IMR-90 (cell line): ENCODE results near the gene ADRA1B. TPM values are rescaled to one million over a fixed set of nuclear protein-coding genes. Genes with fewer than 3 reads are reported as not detected.

Source experiments
- ATAC-seq: fragments of 200-7000 bp; cut with Tn5 transposase; 2 replicates; pipeline ENCODE4 v1.9.1; 2020; ENCODE audit warnings: low read depth, mild to moderate bottlenecking, moderate library complexity
- BruUV-seq: library from RNA; stranded (reverse); fragments of 400-500 nt; replicated peaks from 2 replicates; lab custom pipeline; 2021; lab: Mats Ljungman, UMichigan
- CTCF ChIA-PET: fragments of 300-600 bp; formaldehyde crosslinking; extraction: SDS; loops from one replicate; lab custom pipeline; 2021; ENCODE audit warnings: antibody characterized with exemption; lab: Yijun Ruan, JAX
- POLR2A ChIA-PET: fragments of 300-600 bp; sonication (Branson Sonifier 250); formaldehyde crosslinking; loops from one replicate; lab custom pipeline; 2022; ENCODE audit warnings: antibody characterized with exemption; ENCODE audit not compliant: unreplicated experiment; lab: Charles Lee
- DNase-seq: peaks from one replicate; pipeline ENCODE4 v3.0.0; 2013
- H2AFZ ChIP-seq: replicated peaks from 2 replicates; pipeline ENCODE3; 2013; ENCODE audit warnings: low read length, mild to moderate bottlenecking; ENCODE audit not compliant: poor library complexity
- H2AK5ac ChIP-seq: 2 replicates; pipeline ENCODE4 v1.6.1; 2013; ENCODE audit warnings: low read depth, low read length, inconsistent platforms
- H2AK9ac ChIP-seq: replicated peaks from 2 replicates; pipeline ENCODE3; 2013; ENCODE audit warnings: mild to moderate bottlenecking, low read depth, low read length, moderate library complexity; ENCODE audit not compliant: poor library complexity
- H2BK120ac ChIP-seq: 2 replicates; pipeline ENCODE4 v1.6.1; 2013; ENCODE audit warnings: low read depth, low read length, inconsistent platforms
- H2BK15ac ChIP-seq: 3 replicates; pipeline ENCODE4 v1.6.1; 2013; ENCODE audit warnings: low read depth, low read length, inconsistent platforms
- H2BK20ac ChIP-seq: 2 replicates; pipeline ENCODE4 v1.6.1; 2013; ENCODE audit warnings: low read depth, mild to moderate bottlenecking, inconsistent platforms, low read length, moderate library complexity
- H2BK5ac ChIP-seq: 2 replicates; pipeline ENCODE4 v1.6.1; 2013; ENCODE audit warnings: mild to moderate bottlenecking, low read depth, low read length, inconsistent platforms; ENCODE audit not compliant: poor library complexity, severe bottlenecking
- H3K14ac ChIP-seq: replicated peaks from 2 replicates; pipeline ENCODE4 v1.6.1; 2013; ENCODE audit warnings: low read depth, low read length, inconsistent platforms
- H3K18ac ChIP-seq: 2 replicates; pipeline ENCODE4 v1.6.1; 2013; ENCODE audit warnings: low read depth, low read length, control low read depth
- H3K23ac ChIP-seq: 2 replicates; pipeline ENCODE4 v1.6.1; 2013; ENCODE audit warnings: low read depth, low read length, inconsistent platforms
- H3K27ac ChIP-seq: 2 replicates; pipeline ENCODE4 v1.5.1; 2013; ENCODE audit warnings: mild to moderate bottlenecking, control low read depth, low read length; ENCODE audit not compliant: insufficient read depth
- H3K27me3 ChIP-seq: 2 replicates; pipeline ENCODE4 v1.6.1; 2013; ENCODE audit warnings: low read length; ENCODE audit not compliant: control insufficient read depth, insufficient read depth
- H3K36me3 ChIP-seq: 2 replicates; pipeline ENCODE4 v1.6.1; 2013; ENCODE audit warnings: low read length, mixed read lengths; ENCODE audit not compliant: control insufficient read depth, insufficient read depth
- H3K4ac ChIP-seq: 2 replicates; pipeline ENCODE4 v1.6.1; 2013; ENCODE audit warnings: low read depth, low read length, inconsistent platforms
- H3K4me1 ChIP-seq: 2 replicates; pipeline ENCODE4 v1.6.1; 2013; ENCODE audit warnings: low read length, mixed read lengths; ENCODE audit not compliant: control insufficient read depth, insufficient read depth
- H3K4me2 ChIP-seq: 2 replicates; pipeline ENCODE4 v1.6.1; 2013; ENCODE audit warnings: low read depth, mild to moderate bottlenecking, control low read depth, low read length, moderate library complexity
- H3K4me3 ChIP-seq: 2 replicates; pipeline ENCODE4 v1.5.1; 2013; ENCODE audit warnings: low read depth, mild to moderate bottlenecking, control low read depth, low read length, moderate library complexity; ENCODE audit not compliant: insufficient read depth
- H3K56ac ChIP-seq: 2 replicates; pipeline ENCODE4 v1.6.1; 2013; ENCODE audit warnings: low read length, inconsistent platforms; ENCODE audit not compliant: insufficient read depth; ENCODE audit errors: extremely low read depth
- H3K79me1 ChIP-seq, 2 experiments: 2 replicates each; pipeline ENCODE4 v1.6.1; 2013; ENCODE audit warnings: low read length in 2 of 2, inconsistent platforms in 1 of 2, low read depth in 1 of 2
- H3K9ac ChIP-seq: 2 replicates; pipeline ENCODE4 v1.6.1; 2013; ENCODE audit warnings: low read depth, low read length, control low read depth
- H3K9me1 ChIP-seq: 2 replicates; pipeline ENCODE4 v1.6.1; 2013; ENCODE audit warnings: low read length, inconsistent platforms; ENCODE audit not compliant: insufficient read depth
- H3K9me3 ChIP-seq: 2 replicates; pipeline ENCODE4 v1.6.1; 2013; ENCODE audit warnings: low read length; ENCODE audit not compliant: control insufficient read depth, insufficient read depth
- H4K20me1 ChIP-seq: 2 replicates; pipeline ENCODE4 v1.6.1; 2013; ENCODE audit warnings: low read length, inconsistent platforms; ENCODE audit not compliant: insufficient read depth
- H4K5ac ChIP-seq: 2 replicates; pipeline ENCODE4 v1.6.1; 2013; ENCODE audit warnings: mild to moderate bottlenecking, low read depth, low read length, control low read depth
- H4K8ac ChIP-seq, 2 experiments: 2 replicates each; pipeline ENCODE4 v1.6.1; 2013; ENCODE audit warnings: low read depth in 2 of 2, low read length in 2 of 2, control low read depth in 1 of 2, inconsistent platforms in 1 of 2
- H4K91ac ChIP-seq: 2 replicates; pipeline ENCODE4 v1.6.1; 2013; ENCODE audit warnings: low read depth, low read length, inconsistent platforms; ENCODE audit not compliant: insufficient read depth
- BHLHE40 ChIP-seq: fragments of 150-350 bp; IDR thresholded peaks from 2 replicates; pipeline ENCODE4 v1.6.1; 2016; ENCODE audit warnings: mild to moderate bottlenecking, low read depth, low read length
- CEBPB ChIP-seq: IDR thresholded peaks from 2 replicates; pipeline ENCODE4 v1.6.1; 2012; ENCODE audit warnings: low read depth, low read length, improper control_type of control experiment
- CHD1 ChIP-seq: IDR thresholded peaks from 2 replicates; pipeline ENCODE4 v1.6.1; 2012; ENCODE audit warnings: low read depth, low read length, improper control_type of control experiment
- POLR2A ChIP-seq: IDR thresholded peaks from 2 replicates; pipeline ENCODE4 v1.6.1; 2012; ENCODE audit warnings: mild to moderate bottlenecking, low read depth, low read length
- WGBS, 2 experiments: methylation state at CpG; one replicate each; pipeline versions ENCODE4 v1.1.5 to v1.1.7; 2013; ENCODE audit warnings: missing lambda C conversion rate in 2 of 2; ENCODE audit not compliant: insufficient read length in 1 of 2; ENCODE audit errors: extremely low coverage in 2 of 2; 5-methylcytosine and 5-hydroxymethylcytosine counted together
- dilution Hi-C: fragments of 300-500 bp; cut with HindIII; formaldehyde crosslinking; loops from one replicate; pipeline ENCODE4 v1.14.3; 2018; ENCODE audit warnings: low sequenced_read_pairs; ENCODE audit not compliant: unreplicated experiment
- in situ Hi-C: fragments of 300-500 bp; cut with MboI; formaldehyde crosslinking; loops from 3 replicates; pipeline ENCODE4 v1.14.3; 2019; ENCODE audit warnings: low sequenced_read_pairs, inconsistent platforms, mixed read lengths
- intact Hi-C: fragments of 100-400 bp; cut with micrococcal nuclease; formaldehyde crosslinking; loops from 2 replicates; pipeline ENCODE4 v1.10.0; 2022
- polyA plus RNA-seq, 3 experiments: library from polyadenylated mRNA; depleted of rRNA; stranded (reverse); fragments of >200 nt; gene quantifications; 2 replicates each; pipeline ENCODE4 v1.2.3, GENCODE V29; 2012; ENCODE audit warnings: low replicate concordance in 1 of 3
- total RNA-seq: library from RNA; depleted of rRNA; stranded (reverse); fragments of >200 nt; gene quantifications from 2 replicates; pipeline ENCODE4 v1.2.3, GENCODE V29; 2012

ADRA1B gene
- total and polyA plus RNA-seq, 2 of the 4 experiments (the other 2 are of a cell fraction): 0.18 to 1.5 TPM

GRCh38 chr5:159912033-159912800 lies 4.1 kb upstream of the ADRA1B start:
- POLR2A ChIA-PET: interaction anchor here (0.6 kb wide), 1 partner anchor 50 kb away, joined by 3 read pairs; no protein-coding TSS in a partner anchor
- peak overlapping the region; percentile 2 for H3K27ac ChIP-seq

More at GRCh38 chr5:159912033-159912800, 4.1 kb upstream of the ADRA1B start:
- DNase-seq: peak; percentile 65
- H2AK5ac ChIP-seq: peak overlapping the region; percentile 47; the same call in 1 of the 2 replicates
- H3K9me1 ChIP-seq: peaks cover 14% of the 10 kb centered on the region
- no peaks in the 10 kb centered on the region for H3K9me3 ChIP-seq
- intact Hi-C loops: no loop called here
- H4K20me1 ChIP-seq: no peaks in the 10 kb centered on the region
- 0 out of 2 replicates have a peak overlapping the region, but pooled peaks have one; percentile 0 for H3K9ac ChIP-seq
- no peaks in the 10 kb centered on the region for H3K79me1 ChIP-seq
- in situ Hi-C loops: no loop called here
- H3K36me3 ChIP-seq: no peaks in the 10 kb centered on the region
- no CpG with 5 or more reads among the region's 4 CpGs for WGBS, 2 experiments
- peak overlapping the region in 1 of 2 experiments; percentile 59; a peak in 3 of 4 replicates for H4K8ac ChIP-seq
- H3K4me3 ChIP-seq: no peak overlapping the region
- ATAC-seq: peak; percentile 26
- H3K18ac ChIP-seq: peak overlapping the region; percentile 72; the same call in 1 of the 2 replicates
- H2AK9ac ChIP-seq: no peak overlapping the region
- peak overlapping the region; percentile 58; the same call in 2 of the 3 replicates for H2BK15ac ChIP-seq
- peak overlapping the region; percentile 47; the same call in 1 of the 2 replicates for H3K4me2 ChIP-seq
- peak overlapping the region; percentile 76 for H2BK120ac ChIP-seq
- TF ChIP-seq BHLHE40 (no peak), CHD1 (no peak), CEBPB (0 out of 2 replicates have a peak, but pooled peaks have one; percentile 0), POLR2A (no peak)
- H2BK20ac ChIP-seq: peak overlapping the region; percentile 87
- H3K56ac ChIP-seq: no peak overlapping the region; the same call in 1 of the 2 replicates
- no peaks in the 10 kb centered on the region for H3K27me3 ChIP-seq
- CTCF ChIA-PET: interaction anchor here (0.7 kb wide), 1 partner anchor 22 kb away, joined by 3 read pairs; no protein-coding TSS in a partner anchor
- no peak overlapping the region for H4K5ac ChIP-seq
- H3K4me1 ChIP-seq: peaks cover 14% of the 10 kb centered on the region
- H2BK5ac ChIP-seq: peak overlapping the region; percentile 40
- dilution Hi-C loops: no loop called here
- H2AFZ ChIP-seq: no peak overlapping the region
- peak overlapping the region; percentile 78 for H4K91ac ChIP-seq
- BruUV-seq: no TSS peak
- peak overlapping the region; percentile 29 for H3K14ac ChIP-seq
- peak overlapping the region; percentile 39 for H3K23ac ChIP-seq
- peak overlapping the region; percentile 64 for H3K4ac ChIP-seq
